ENCODE measurements around the gene TRIM69.

- TF ChIP-seq EZH2 (IDR thresholded peaks at IDR 0.05) (no peak), POLR2AphosphoS5 (IDR thresholded peaks at IDR 0.05; ENCODE audit: borderline replicate concordance, low read depth, low read length) (no peak)
These were observed 65.0 kb downstream of the TRIM69 start for GRCh38 chr15:44801364-44801763.
